Panc1 (cell line): ENCODE results near the gene TIMMDC1. TPM values are rescaled to one million over a fixed set of nuclear protein-coding genes. Genes with fewer than 3 reads are reported as not detected.
A peak's percentile ranks its signal among the peaks of the same experiment; 100 is the strongest.

Source experiments
- ATAC-seq: fragments of 200-7000 bp; cut with Tn5 transposase; 2 replicates; pipeline ENCODE4 v1.9.1; 2020; ENCODE audit warnings: mild to moderate bottlenecking, moderate library complexity
- BruUV-seq: library from RNA; stranded (reverse); fragments of 400-500 nt; replicated peaks from 2 replicates; lab custom pipeline; 2021; lab: Mats Ljungman, UMichigan
- CTCF ChIA-PET: fragments of 300-600 bp; sonication (Branson Sonifier 250); formaldehyde crosslinking; loops from one replicate; lab custom pipeline; 2022; ENCODE audit warnings: antibody characterized with exemption; lab: Charles Lee
- POLR2A ChIA-PET: fragments of 300-600 bp; sonication (Branson Sonifier 250); formaldehyde crosslinking; loops from one replicate; lab custom pipeline; 2022; ENCODE audit warnings: antibody characterized with exemption; lab: Charles Lee
- DNase-seq: peaks from one replicate; pipeline ENCODE4 v3.0.0-alpha.2; 2010; ENCODE audit warnings: low read depth, low spot score
- H3K27ac ChIP-seq: 2 replicates; pipeline ENCODE4 v1.5.1; 2011; ENCODE audit warnings: mild to moderate bottlenecking, low read length, inconsistent platforms
- H3K27me3 ChIP-seq: fragments of 200-500 bp; sonication (Bioruptor generic); 2 replicates; pipeline ENCODE4 v1.6.0; 2014; ENCODE audit warnings: low read length, inconsistent platforms; ENCODE audit not compliant: control insufficient read depth, insufficient read depth
- H3K36me3 ChIP-seq: fragments of 200-500 bp; sonication (Bioruptor generic); 2 replicates; pipeline ENCODE4 v1.5.1; 2014; ENCODE audit warnings: inconsistent platforms, mild to moderate bottlenecking, low read length, moderate library complexity; ENCODE audit not compliant: control insufficient read depth, insufficient read depth
- H3K4me1 ChIP-seq: 2 replicates; pipeline ENCODE4 v1.5.1; 2011; ENCODE audit warnings: inconsistent platforms, mild to moderate bottlenecking, low read length, moderate library complexity; ENCODE audit not compliant: control insufficient read depth, insufficient read depth
- H3K4me3 ChIP-seq, 2 experiments: 2 replicates each; pipeline ENCODE4 v1.5.1; 2011 to 2012; ENCODE audit warnings: low read depth in 2 of 2, low read length in 2 of 2, mild to moderate bottlenecking in 2 of 2, inconsistent platforms in 1 of 2, moderate library complexity in 1 of 2
- H3K9me3 ChIP-seq: fragments of 200-500 bp; sonication (Bioruptor generic); 2 replicates; pipeline ENCODE4 v1.5.1; 2014; ENCODE audit warnings: low read depth, mild to moderate bottlenecking, inconsistent platforms, low read length, moderate library complexity; ENCODE audit not compliant: control insufficient read depth, insufficient read depth
- CTCF ChIP-seq: fragments of 450-650 bp; IDR thresholded peaks from 2 replicates; pipeline ENCODE4 v1.5.1; 2017; ENCODE audit warnings: mild to moderate bottlenecking
- POLR2AphosphoS5 ChIP-seq: IDR thresholded peaks from 2 replicates; pipeline ENCODE4 v1.6.1; 2012; ENCODE audit warnings: mild to moderate bottlenecking, low read depth, low read length, moderate library complexity
- REST ChIP-seq, 2 experiments: IDR thresholded peaks; 2 replicates each; pipeline ENCODE4 v1.6.1; 2011 to 2012; ENCODE audit warnings: low read depth in 2 of 2, control low read depth in 1 of 2, low read length in 1 of 2, mild to moderate bottlenecking in 1 of 2, moderate library complexity in 1 of 2; ENCODE audit not compliant: insufficient read depth in 1 of 2
- SIN3A ChIP-seq: IDR thresholded peaks from 2 replicates; pipeline ENCODE4 v1.6.1; 2012; ENCODE audit warnings: low read depth, mild to moderate bottlenecking, low read length, moderate library complexity, borderline replicate concordance; ENCODE audit not compliant: insufficient read depth
- TCF7L2 ChIP-seq: IDR thresholded peaks from 2 replicates; pipeline ENCODE4 v1.6.1; 2011; ENCODE audit warnings: mild to moderate bottlenecking, low read depth, low read length, inconsistent platforms
- in situ Hi-C: cut with HindIII; loops from 2 replicates; pipeline ENCODE4 v1.10.0; 2016; ENCODE audit warnings: low sequenced_read_pairs, low pct_unique_long_range_greater_than_20kb
- intact Hi-C: fragments of 100-400 bp; cut with micrococcal nuclease; formaldehyde crosslinking; loops from one replicate; pipeline ENCODE4 v1.10.0; 2022; ENCODE audit not compliant: unreplicated experiment
- total RNA-seq: library from RNA; stranded (reverse); gene quantifications from one replicate; pipeline ENCODE4 v1.2.1, GENCODE V29; 2021; ENCODE audit not compliant: unreplicated experiment

Gene TIMMDC1
- total RNA-seq, 1 experiment from 2014 or later, result 170 TPM

- Histone ChIP-seq H3K36me3 (no peaks in the 10 kb centered on the region), H3K27me3 (no peaks in the 10 kb centered on the region; the same call in 1 of the 2 replicates), H3K9me3 (no peaks in the 10 kb centered on the region), H3K4me3 (no peak within 1 kb of the TSS), H3K4me1 (no peaks in the 10 kb centered on the region), H3K27ac (no peak within 1 kb of the TSS)
- TF ChIP-seq REST (IDR thresholded peaks at IDR 0.05; ENCODE audit: insufficient read depth in 1 of 2, low read depth in 2 of 2, low read length in 1 of 2) (no peak), TCF7L2 (no peak), CTCF (peak; percentile 80)
- BruUV-seq, result no TSS peak
- peak; percentile 18 for DNase-seq
- intact Hi-C loops (no loop called here), in situ Hi-C loops (no loop called here)
- CTCF ChIA-PET, result no interaction called here
- POLR2A ChIA-PET, result no interaction called here
- peak; percentile 95 for ATAC-seq
Observed at GRCh38 chr3:119559441-119559963, 61.2 kb downstream of the TIMMDC1 start, which contains the start of gene CD80. CD80 (minus strand) TSS chr3:119559614; CDS start chr3:119557728, 1,886 bp downstream.

- in situ Hi-C loops (no loop called here), intact Hi-C loops (loop anchor here (10.0 kb wide), 1 partner anchor 675 kb away; no protein-coding TSS in a partner anchor)
- ChIA-PET POLR2A (no interaction called here), CTCF (interaction anchor here (0.7 kb wide), 1 partner anchor 116 kb away, joined by 7 read pairs; no protein-coding TSS in a partner anchor)
- Histone ChIP-seq H3K9me3 (no peaks in the 10 kb centered on the region), H3K4me1 (no peaks in the 10 kb centered on the region), H3K4me3 (no peak overlapping the region), H3K27me3 (no peaks in the 10 kb centered on the region; the same call in 1 of the 2 replicates), H3K36me3 (no peaks in the 10 kb centered on the region), H3K27ac (no peak overlapping the region)
- no peak for TF ChIP-seq REST (IDR thresholded peaks at IDR 0.05; ENCODE audit: insufficient read depth in 1 of 2, low read depth in 2 of 2, low read length in 1 of 2)
- TF ChIP-seq TCF7L2, result no peak
- TF ChIP-seq SIN3A, result no peak
- TF ChIP-seq POLR2AphosphoS5, result no peak
- no peak for TF ChIP-seq CTCF
- ATAC-seq (peak; percentile 31; the same call in 1 of the 2 replicates), DNase-seq (no peak)
- BruUV-seq, result no TSS peak
Observed at GRCh38 chr3:119560160-119560559, 61.8 kb downstream of the TIMMDC1 start.
